Karpas-422 (cell line): Measurements from ENCODE around the gene NGF. TPM values are rescaled to one million over a fixed set of nuclear protein-coding genes. Genes with fewer than 3 reads are reported as not detected.
A peak's percentile ranks its signal among the peaks of the same experiment; 100 is the strongest.

Source experiments
- DNase-seq: peaks from one replicate; pipeline ENCODE4 v3.0.0-alpha.2; 2015
- H2AFZ ChIP-seq: fragments of 200-600 bp; sonication (generic); 2 replicates; pipeline ENCODE4 v1.6.1; 2014; ENCODE audit warnings: antibody characterized with exemption, low read length, mixed read lengths
- H3K27ac ChIP-seq: fragments of 200-600 bp; sonication (generic); 2 replicates; pipeline ENCODE4 v1.5.1; 2014; ENCODE audit warnings: mild to moderate bottlenecking, low read length, moderate library complexity
- H3K27me3 ChIP-seq: fragments of 200-600 bp; sonication (generic); 2 replicates; pipeline ENCODE4 v1.6.1; 2014; ENCODE audit warnings: low read length, mixed read lengths
- H3K36me3 ChIP-seq: fragments of 200-600 bp; sonication (generic); 2 replicates; pipeline ENCODE4 v1.6.1; 2014; ENCODE audit warnings: low read length, mixed read lengths; ENCODE audit not compliant: insufficient read depth
- H3K4me1 ChIP-seq: fragments of 200-600 bp; sonication (generic); 2 replicates; pipeline ENCODE4 v1.6.1; 2014; ENCODE audit warnings: mild to moderate bottlenecking, low read length, mixed read lengths
- H3K4me2 ChIP-seq: fragments of 200-600 bp; sonication (generic); 2 replicates; pipeline ENCODE4 v1.6.1; 2014; ENCODE audit warnings: low read length, low read depth, mild to moderate bottlenecking; ENCODE audit not compliant: poor library complexity, severe bottlenecking
- H3K4me3 ChIP-seq: fragments of 200-600 bp; sonication (generic); 2 replicates; pipeline ENCODE4 v1.5.1; 2014; ENCODE audit warnings: mild to moderate bottlenecking, antibody characterized with exemption, low read length, mixed read lengths
- H3K79me2 ChIP-seq: fragments of 200-600 bp; sonication (generic); 2 replicates; pipeline ENCODE4 v1.6.1; 2014; ENCODE audit warnings: mild to moderate bottlenecking, low read length, mixed read lengths
- H3K9ac ChIP-seq: fragments of 200-600 bp; sonication (generic); 2 replicates; pipeline ENCODE4 v1.6.0; 2014; ENCODE audit warnings: low read length
- H3K9me2 ChIP-seq: fragments of 200-600 bp; sonication (generic), shearing (Covaris generic); replicated peaks from 2 replicates; pipeline ENCODE4 v1.6.0; 2014; ENCODE audit warnings: mild to moderate bottlenecking, low read length, moderate library complexity; ENCODE audit not compliant: insufficient read depth
- H3K9me3 ChIP-seq: fragments of 300-700, 200-600 bp; sonication (generic); 2 replicates; pipeline ENCODE4 v1.6.1; 2014; ENCODE audit warnings: low read length, mixed read lengths
- H4K20me1 ChIP-seq: fragments of 200-600 bp; sonication (generic); 2 replicates; pipeline ENCODE4 v1.6.1; 2014; ENCODE audit warnings: mild to moderate bottlenecking, antibody characterized with exemption, low read length, low read depth; ENCODE audit not compliant: insufficient read depth
- total RNA-seq: library from RNA; depleted of rRNA; stranded (reverse); fragments of >200 nt; shearing (Covaris generic); gene quantifications from 2 replicates; pipeline ENCODE4 v1.2.3, GENCODE V29; 2014; ENCODE audit warnings: low replicate concordance

Gene NGF
- total RNA-seq, 1 experiment from 2014 or later, result not detected

GRCh38 chr1:115280064-115280463 lies 58.0 kb downstream of the NGF start:
- H4K20me1 ChIP-seq, result no peaks in the 10 kb centered on the region
- no peak overlapping the region for H2AFZ ChIP-seq
- no peaks in the 10 kb centered on the region for H3K9me3 ChIP-seq
- no peak overlapping the region for H3K4me3 ChIP-seq
- H3K36me3 ChIP-seq, result no peaks in the 10 kb centered on the region
- no peaks in the 10 kb centered on the region for H3K79me2 ChIP-seq
- H3K27ac ChIP-seq, result no peak overlapping the region
- no peaks in the 10 kb centered on the region for H3K4me1 ChIP-seq
- H3K27me3 ChIP-seq, result no peaks in the 10 kb centered on the region
- no peak overlapping the region for H3K9ac ChIP-seq
- H3K9me2 ChIP-seq, result no peaks in the 10 kb centered on the region
- H3K4me2 ChIP-seq, result no peak overlapping the region
- DNase-seq, result no peak

GRCh38 chr1:115278211-115278610 lies 59.8 kb downstream of the NGF start:
- Histone ChIP-seq H2AFZ (no peak overlapping the region), H3K4me2 (no peak overlapping the region), H3K9ac (no peak overlapping the region)

GRCh38 chr1:115277276-115277675 lies 60.8 kb downstream of the NGF start:
- Histone ChIP-seq H3K79me2 (no peaks in the 10 kb centered on the region), H3K27me3 (no peaks in the 10 kb centered on the region), H3K27ac (no peak overlapping the region), H3K4me2 (no peak overlapping the region), H2AFZ (no peak overlapping the region), H3K9me2 (no peaks in the 10 kb centered on the region), H3K9me3 (no peaks in the 10 kb centered on the region), H3K4me1 (no peaks in the 10 kb centered on the region), H3K4me3 (no peak overlapping the region), H4K20me1 (no peaks in the 10 kb centered on the region), H3K9ac (no peak overlapping the region), H3K36me3 (no peaks in the 10 kb centered on the region)
- DNase-seq, result no peak

More at GRCh38 chr1:115278211-115278610, 59.8 kb downstream of the NGF start:
- Histone ChIP-seq H3K9me3 (no peaks in the 10 kb centered on the region), H3K4me3 (no peak overlapping the region), H3K36me3 (no peaks in the 10 kb centered on the region), H3K4me1 (no peaks in the 10 kb centered on the region), H3K27me3 (no peaks in the 10 kb centered on the region), H4K20me1 (no peaks in the 10 kb centered on the region), H3K9me2 (no peaks in the 10 kb centered on the region), H3K27ac (no peak overlapping the region), H3K79me2 (no peaks in the 10 kb centered on the region)
- no peak for DNase-seq

GRCh38 chr1:115275216-115275615 lies 62.8 kb downstream of the NGF start:
- Histone ChIP-seq H3K36me3 (no peaks in the 10 kb centered on the region), H3K9me2 (no peaks in the 10 kb centered on the region), H3K27ac (no peak overlapping the region), H3K4me1 (no peaks in the 10 kb centered on the region), H3K4me2 (no peak overlapping the region), H3K9me3 (no peaks in the 10 kb centered on the region), H2AFZ (no peak overlapping the region), H3K27me3 (no peaks in the 10 kb centered on the region), H3K9ac (no peak overlapping the region), H4K20me1 (no peaks in the 10 kb centered on the region), H3K4me3 (no peak overlapping the region), H3K79me2 (no peaks in the 10 kb centered on the region)
- peak; percentile 69 for DNase-seq

GRCh38 chr1:115274467-115274866 lies 63.6 kb downstream of the NGF start:
- Histone ChIP-seq H3K27ac (no peak overlapping the region), H3K27me3 (no peaks in the 10 kb centered on the region), H3K4me3 (no peak overlapping the region), H3K4me2 (no peak overlapping the region), H3K79me2 (no peaks in the 10 kb centered on the region), H3K9ac (no peak overlapping the region), H3K4me1 (no peaks in the 10 kb centered on the region), H3K9me2 (no peaks in the 10 kb centered on the region), H3K9me3 (no peaks in the 10 kb centered on the region), H2AFZ (no peak overlapping the region), H4K20me1 (no peaks in the 10 kb centered on the region), H3K36me3 (no peaks in the 10 kb centered on the region)
- no peak for DNase-seq

GRCh38 chr1:115266729-115267421 lies 71.2 kb downstream of the NGF start:
- Histone ChIP-seq H3K9ac (no peak overlapping the region), H4K20me1 (no peaks in the 10 kb centered on the region), H3K27me3 (no peaks in the 10 kb centered on the region), H3K4me2 (no peak overlapping the region), H3K9me2 (no peaks in the 10 kb centered on the region), H3K27ac (no peak overlapping the region), H3K9me3 (no peaks in the 10 kb centered on the region), H3K4me1 (no peaks in the 10 kb centered on the region), H3K4me3 (no peak overlapping the region), H3K79me2 (no peaks in the 10 kb centered on the region), H2AFZ (no peak overlapping the region), H3K36me3 (no peaks in the 10 kb centered on the region)
- DNase-seq, result no peak

- no peak overlapping the region for H3K9ac ChIP-seq
- no peak for DNase-seq
- H2AFZ ChIP-seq, result no peak overlapping the region
- no peak overlapping the region for H3K4me3 ChIP-seq
- H3K36me3 ChIP-seq, result no peaks in the 10 kb centered on the region
- H3K9me3 ChIP-seq, result no peaks in the 10 kb centered on the region
- no peak overlapping the region for H3K4me2 ChIP-seq
- H3K27me3 ChIP-seq, result no peaks in the 10 kb centered on the region
- H4K20me1 ChIP-seq, result no peaks in the 10 kb centered on the region
- no peaks in the 10 kb centered on the region for H3K4me1 ChIP-seq
- no peaks in the 10 kb centered on the region for H3K79me2 ChIP-seq
- H3K27ac ChIP-seq, result no peak overlapping the region
- no peaks in the 10 kb centered on the region for H3K9me2 ChIP-seq
Measured at GRCh38 chr1:115265099-115265498, 73.0 kb downstream of the NGF start.

GRCh38 chr1:115262886-115263285 lies 75.2 kb downstream of the NGF start:
- Histone ChIP-seq H4K20me1 (no peaks in the 10 kb centered on the region), H2AFZ (no peak overlapping the region), H3K9ac (no peak overlapping the region), H3K9me3 (peaks cover 5% of the 10 kb centered on the region), H3K9me2 (no peaks in the 10 kb centered on the region), H3K4me3 (no peak overlapping the region), H3K79me2 (no peaks in the 10 kb centered on the region), H3K36me3 (no peaks in the 10 kb centered on the region), H3K27me3 (no peaks in the 10 kb centered on the region), H3K27ac (no peak overlapping the region), H3K4me1 (no peaks in the 10 kb centered on the region), H3K4me2 (no peak overlapping the region)
- no peak for DNase-seq
